HG03342 (cell line): ENCODE results near the gene CARD11.
"Not testable (repeated sequence)": the region's sequence is repeated elsewhere in the genome, so short reads cannot be mapped to it uniquely, and the experiment has no call there.

Experiments used
- ATAC-seq: cut with Tn5 transposase; IDR thresholded peaks from one replicate; pipeline ENCODE4 v1.9.1; 2021; ENCODE audit warnings: mild to moderate bottlenecking, moderate library complexity; ENCODE audit not compliant: unreplicated experiment

The CARD11 gene

DNA sequence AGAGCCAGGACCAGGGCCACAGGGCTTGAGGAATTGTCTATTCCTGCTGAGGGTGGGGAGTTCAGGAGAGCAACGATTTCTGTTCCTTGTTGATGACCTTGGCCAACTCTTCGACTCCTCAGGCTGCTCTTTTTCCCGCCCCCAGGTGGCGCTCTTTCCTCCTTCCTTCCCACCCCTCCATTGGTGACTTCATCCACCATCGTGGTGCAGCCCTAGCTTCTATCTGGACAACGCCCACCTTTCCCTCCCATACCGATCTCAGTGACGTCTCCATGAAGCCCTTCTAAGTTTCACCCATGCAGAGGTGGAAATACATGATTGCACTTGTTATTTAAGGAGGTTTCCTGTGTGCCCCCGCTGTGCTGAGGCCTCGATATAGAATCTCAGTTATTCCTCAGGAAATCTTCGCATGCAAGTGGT is 22.1 kb upstream of the CARD11 start:
- ATAC-seq: no peak

DNA sequence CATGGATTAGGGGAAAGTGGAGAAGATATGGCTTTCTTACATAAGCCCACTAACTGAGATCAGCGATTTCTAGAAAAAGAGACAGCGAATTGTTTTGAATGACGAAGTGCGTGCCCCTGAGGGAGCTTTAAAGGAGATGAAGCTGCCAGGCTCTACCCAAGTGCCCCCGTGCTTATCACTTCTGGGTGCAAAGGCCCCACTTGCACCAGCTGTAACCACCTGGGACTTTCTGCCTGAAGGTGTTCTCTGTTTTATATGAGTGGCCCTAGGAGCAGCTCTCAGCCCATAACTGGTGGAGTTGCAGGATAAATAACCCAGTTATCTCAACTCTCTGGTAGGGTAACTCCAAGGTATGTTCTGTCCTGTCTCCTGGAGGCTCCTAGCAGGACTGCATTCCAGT is 20.4 kb upstream of the CARD11 start:
- no peak for ATAC-seq

DNA sequence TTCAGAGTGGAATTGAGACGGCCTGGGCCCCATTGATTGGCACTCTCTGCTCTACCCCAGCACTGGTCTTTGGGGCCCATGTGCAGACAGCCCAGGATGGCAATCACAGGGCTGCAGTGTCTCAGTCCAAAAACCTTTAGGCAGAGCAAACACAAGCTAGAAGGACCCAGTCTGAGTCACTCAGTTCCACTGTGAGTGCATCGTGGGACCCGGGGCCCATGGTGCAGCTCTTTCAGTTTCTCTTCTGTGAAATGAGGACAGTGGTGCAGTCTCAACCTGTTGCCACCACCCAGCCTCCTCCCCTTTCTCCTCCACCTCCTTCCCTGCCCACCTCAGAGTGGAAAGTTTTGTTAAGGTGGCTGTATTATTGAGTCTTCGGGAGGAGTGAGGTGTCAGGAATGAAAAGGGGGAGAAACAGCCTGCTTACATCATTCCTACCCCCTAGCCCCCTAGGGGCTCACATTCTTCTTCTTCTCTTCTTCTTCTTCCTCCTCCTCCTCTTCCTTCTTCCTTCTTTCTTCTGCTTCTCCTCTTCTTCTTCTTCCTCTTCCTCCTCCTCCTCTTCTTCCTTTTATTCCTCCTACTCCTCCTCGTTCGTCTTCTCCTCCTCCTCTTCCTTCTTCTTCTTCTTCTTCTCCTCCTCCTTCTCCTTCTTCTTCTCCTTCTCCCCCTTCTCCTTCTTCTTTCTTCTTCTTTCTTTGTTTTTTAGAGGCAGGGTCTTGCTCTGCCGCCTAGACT is 19.5 kb upstream of the CARD11 start:
- ATAC-seq: peak; percentile 85

DNA sequence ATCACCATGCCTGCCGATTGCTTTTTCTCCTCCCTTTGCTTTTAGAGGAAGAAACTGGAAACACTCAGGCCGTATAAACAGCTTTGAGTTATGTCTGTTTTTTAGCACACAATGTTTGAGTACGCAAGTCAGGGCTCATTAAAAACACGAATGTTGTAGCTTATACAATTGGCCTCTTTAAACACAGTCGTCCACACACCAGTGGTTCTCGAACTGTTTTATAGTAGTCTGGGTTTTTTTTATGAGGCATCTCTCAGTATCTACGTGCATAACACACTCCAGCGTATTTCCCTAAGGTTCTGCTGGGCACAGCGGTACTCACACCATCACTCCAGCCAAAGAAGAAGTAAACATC is 13.4 kb upstream of the CARD11 start:
- no peak for ATAC-seq

DNA sequence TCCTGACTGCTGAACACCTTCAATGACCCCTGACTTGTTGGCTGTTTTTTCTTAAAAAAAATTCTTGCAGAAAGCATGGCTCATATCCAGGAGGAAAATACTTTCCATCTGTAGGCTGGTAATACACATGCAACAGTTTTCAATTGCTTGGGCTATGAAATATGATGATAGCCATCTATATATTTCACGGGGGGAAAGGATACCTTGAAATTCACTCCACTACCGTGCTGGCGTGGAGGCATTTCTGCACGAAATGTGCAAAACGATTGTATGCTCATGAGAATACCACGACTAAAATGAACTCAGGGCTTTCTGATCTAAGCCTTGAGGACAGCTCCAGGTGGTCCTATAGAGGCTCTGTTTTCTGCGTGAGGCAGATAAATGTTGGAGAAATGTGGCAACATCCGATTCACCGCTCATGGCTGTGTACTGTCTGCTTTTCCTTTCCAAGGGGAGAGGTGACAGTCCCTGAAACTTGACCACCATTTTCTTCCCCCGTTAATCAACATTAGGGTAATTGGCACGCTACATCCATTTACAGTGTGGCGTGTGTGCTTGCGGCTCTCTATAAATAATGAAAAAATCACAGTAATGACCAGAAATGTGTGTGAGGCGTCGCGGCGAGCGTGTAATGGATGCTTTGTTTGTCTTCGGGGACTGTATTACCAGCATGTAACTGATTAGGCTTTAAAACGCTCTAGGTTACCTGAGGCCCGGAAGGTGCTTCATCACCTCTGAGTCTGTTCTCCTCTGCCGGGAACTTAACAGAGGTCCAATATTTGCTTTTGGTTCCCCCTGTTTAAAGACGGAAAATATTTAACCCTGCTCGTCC is 12.8 kb upstream of the CARD11 start:
- ATAC-seq: no peak

DNA sequence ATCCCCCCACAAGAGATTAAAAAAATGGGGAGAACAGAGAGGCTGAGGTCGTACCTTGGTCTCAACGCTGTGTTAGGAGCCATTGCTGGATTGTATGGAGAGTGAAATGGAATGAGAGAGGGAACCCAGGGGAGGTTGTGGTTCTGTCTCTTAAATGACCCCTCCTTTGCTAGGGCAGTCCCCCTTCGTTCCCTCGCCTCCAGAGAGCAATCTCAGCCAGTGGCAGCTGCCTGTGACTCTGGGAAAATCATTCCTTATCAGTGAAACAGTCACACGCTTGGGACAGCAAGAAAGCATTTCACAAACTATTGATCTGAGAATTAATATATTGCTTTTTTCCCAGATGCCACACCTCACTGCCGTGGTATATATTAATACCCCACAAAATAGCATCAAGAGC is 12.0 kb upstream of the CARD11 start:
- ATAC-seq: no peak

DNA sequence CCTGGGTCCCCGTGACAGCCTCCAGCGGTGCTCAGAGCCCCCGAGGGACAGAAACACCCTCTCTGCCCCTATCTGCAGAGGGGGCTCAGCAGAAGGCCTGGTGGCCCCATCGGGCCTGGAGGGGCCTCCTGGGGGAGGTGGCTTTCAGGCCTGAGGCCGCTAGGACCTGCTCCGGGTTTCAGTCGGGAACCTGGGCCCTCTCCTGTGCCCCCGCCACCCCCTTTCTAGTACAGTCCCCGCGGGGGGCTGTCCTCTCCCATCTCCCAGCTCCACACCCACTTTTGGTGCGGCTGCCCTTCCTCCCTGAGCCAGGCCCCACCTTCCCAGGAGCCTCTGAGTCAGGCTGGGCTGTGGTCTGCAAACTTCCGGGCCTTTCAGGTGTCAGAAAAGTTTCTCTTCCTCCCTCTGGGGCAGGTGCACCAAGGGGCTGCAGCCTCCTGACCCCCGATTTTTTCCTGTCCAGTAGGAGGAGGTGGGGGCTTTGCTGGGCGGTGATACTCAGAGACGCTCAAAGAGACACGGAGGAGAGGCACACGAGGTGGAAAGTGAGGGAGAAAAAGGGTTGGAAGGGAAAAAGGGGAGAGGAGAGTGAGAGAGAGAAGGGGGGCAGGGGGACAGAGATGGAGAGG is 692 bp downstream of the CARD11 start:
- peak; percentile 73 for ATAC-seq

DNA sequence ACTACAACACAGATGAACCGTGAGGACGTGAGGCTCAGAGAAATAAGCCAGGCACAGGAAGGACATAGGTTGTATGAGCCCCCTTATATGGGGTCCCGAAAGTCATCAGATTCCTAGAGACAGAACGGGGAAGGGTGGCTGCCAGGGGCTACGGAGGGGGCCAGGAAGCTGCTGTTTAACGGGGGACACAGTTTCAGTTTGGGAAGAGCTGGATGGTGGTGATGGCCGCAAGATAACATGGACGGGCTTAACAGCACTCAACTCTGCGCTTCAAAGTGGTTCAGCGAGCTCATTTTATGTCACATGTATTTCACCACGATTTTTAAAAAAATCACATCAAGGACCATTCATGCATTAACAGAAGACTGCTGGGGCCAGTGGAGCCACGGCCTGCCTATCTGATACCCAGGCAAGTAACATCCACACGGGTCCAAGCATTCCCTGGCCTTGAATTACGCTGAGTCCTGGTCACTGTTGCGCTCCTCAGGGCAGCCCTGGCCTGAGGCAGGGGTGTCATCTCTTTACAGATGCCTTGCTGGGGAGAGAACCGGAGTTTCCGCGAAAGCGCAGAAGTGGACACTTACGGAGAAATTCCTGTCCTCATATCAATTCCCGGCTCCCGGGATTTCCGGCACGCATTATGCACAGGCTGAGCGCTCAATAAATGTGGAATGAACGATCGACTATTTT is 1.5 kb downstream of the CARD11 start:
- ATAC-seq: no peak

DNA sequence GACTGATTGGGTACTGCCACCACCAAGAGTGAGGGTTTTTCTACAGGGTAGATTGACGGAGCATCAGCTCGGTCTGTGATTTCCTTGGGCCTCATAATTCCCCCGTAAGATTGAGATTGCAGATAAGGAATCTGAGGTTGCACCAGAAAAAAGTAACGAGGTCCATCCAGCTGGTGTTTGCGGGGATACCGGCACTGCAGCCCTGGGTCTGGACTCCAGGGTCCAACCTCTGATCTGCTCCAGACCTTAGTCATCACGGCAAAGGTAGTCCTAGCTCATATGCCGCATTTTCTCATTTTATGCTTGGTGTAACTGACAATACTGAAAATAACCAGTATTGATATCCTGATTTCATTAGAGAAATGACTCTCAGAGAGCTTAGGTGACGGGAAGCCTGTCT is 3.9 kb downstream of the CARD11 start:
- ATAC-seq: no peak

DNA sequence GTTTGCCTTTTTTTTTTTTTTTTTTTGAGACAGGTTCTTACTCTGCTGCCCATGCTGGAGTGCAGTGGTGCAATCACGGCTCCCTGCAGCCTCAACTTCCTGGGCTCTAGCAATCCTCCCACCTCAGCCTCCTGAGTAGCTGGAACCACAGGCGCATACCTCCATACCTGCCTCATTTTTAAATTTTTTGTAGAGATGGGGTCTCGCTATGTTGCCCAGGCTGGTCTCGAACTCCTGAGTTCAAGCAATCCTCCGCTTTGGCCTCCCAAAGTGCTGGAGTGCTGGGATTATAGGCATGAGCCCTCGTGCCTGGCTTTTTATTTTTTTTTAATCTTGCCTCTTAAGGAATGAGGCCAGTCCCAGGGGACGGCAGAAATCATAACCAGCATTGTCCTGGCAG is 5.7 kb downstream of the CARD11 start:
- ATAC-seq: not testable (repeated sequence)

DNA sequence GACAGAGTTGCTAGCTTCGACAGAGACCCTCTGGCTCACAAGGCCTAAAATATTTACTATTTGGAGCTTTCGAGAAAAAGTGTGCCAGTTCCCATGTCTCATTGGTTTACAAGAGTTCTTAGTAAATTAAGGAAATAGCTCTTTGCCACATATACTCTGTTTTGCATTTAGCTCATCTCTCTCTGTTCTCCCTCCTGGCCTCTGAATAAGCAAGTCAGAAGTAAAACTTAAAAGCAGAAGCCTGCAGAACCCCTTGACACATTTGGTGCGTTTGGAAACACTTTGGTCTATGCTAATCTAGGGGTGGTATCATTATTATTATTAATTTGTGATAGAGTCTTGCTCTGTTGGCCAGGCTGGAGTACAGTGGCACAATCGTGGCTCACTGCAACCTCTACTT is 6.4 kb downstream of the CARD11 start:
- no peak for ATAC-seq

DNA sequence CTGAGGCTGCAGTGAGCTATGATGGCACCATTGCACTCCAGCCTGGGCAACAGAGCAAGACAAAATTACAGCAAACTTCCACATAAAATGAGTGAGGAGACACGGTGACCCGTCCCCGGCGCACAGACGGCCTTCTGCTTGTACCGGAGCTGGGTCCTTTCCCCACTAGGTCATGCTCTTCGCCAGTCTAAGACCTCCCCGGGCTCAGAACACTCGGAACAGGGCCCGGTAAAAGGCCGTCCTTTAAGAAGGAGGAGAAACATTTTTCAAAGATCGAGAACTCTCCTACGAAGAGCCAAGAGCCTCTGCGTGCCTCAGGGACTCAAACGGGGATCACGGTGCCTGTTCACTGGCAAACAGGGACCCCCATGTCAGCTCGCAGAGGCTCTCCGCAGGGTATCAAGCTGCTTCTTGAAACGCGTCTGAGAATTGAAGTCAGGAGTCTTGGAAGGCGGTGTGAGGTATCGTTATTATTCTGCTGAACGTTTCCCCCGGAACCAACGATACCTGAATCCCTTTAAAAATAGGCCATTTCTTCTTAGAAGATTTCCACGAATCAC is 9.0 kb downstream of the CARD11 start:
- no peak for ATAC-seq

DNA sequence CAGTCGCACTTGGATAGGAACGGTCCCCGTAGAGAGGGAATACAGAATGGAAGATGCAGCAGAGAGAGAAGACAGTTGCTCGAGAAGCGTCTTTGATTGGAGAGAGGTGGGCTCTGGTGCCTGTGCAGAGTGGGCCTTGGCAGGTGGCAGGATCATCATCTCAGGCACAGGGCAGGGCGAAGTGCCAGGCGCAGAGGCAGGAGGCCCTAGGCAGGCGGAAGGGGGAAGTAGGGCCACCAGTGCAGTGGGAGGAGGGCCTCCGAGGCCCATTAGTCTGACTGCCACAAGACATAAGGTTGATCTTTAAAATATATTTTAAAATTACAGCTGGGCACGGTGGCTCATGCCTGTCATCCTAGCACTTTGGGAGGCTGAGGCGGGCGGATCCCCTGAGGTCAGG is 10.1 kb downstream of the CARD11 start:
- ATAC-seq: no peak

DNA sequence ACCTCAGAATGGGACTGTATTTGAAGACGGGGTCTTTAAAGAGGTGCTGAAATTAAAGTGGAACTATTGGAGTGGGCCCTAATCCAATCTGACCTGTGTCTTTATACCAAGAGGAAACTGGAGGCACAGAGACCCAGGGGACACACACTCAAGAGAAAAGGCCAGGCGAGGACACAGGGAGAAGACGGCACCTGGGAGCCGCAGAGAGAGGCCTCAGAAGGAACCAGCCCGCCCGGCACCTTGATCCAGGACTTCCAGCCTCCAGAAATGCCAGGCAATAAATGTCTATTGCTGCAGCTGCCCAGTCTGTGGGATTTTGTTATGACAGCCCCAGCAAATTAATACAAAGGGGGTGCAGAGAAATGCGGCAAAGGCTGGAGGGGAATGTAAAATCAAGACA is 10.5 kb downstream of the CARD11 start:
- ATAC-seq: no peak

DNA sequence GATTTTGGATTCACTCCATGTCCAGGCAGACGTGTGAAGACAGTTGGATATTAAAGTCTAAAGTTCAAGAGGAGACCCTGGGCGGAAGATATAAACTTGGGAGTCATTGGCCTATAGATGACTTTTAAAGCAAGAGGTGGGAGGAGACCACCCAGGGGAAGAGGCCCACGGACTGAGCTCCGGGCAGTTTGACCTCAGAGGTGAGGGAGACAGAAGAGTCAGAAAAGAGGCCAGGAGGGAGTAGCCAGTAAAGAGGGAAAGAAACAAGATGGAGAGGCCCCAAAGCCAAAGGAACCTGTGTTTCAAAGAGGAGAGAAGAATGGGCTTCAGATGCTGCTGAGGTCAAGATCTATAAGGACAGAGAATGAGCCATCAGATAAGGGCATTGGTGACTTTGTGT is 11.4 kb downstream of the CARD11 start:
- no peak for ATAC-seq

DNA sequence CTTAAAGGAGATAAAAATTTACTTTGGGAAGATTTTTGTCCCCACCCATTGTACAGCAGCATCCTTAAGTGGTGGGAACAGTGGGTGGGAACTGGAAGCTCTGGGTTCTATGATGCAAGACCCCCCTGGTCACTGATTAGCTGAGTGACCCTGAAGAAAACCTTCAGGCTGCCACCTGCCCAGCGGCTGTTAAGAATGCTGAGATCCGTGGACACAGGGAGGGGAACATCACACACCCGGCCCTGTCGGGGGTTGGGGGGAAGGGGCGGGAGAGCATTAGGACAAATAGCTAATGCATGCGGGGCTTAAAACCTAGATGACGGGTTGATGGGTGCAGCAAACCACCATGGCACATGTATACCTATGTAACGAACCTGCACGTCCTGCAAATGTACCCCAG is 14.5 kb downstream of the CARD11 start:
- no peak for ATAC-seq

DNA sequence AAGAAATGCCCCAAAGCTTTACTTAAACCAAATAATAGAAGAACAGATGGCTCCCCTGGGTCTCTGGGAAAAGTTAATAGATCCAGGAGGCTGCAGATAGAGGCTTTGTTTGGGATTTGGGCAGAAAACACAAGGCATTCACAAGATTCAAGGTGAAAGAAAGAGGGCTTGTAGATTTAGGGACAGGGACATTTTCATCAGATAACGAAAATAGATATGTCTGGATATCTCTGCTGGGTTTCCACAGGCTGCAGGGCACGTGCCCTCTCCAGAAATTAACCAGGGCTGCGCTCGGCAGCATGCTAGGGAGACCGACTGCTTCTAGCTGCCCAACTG is 14.9 kb downstream of the CARD11 start:
- no peak for ATAC-seq

DNA sequence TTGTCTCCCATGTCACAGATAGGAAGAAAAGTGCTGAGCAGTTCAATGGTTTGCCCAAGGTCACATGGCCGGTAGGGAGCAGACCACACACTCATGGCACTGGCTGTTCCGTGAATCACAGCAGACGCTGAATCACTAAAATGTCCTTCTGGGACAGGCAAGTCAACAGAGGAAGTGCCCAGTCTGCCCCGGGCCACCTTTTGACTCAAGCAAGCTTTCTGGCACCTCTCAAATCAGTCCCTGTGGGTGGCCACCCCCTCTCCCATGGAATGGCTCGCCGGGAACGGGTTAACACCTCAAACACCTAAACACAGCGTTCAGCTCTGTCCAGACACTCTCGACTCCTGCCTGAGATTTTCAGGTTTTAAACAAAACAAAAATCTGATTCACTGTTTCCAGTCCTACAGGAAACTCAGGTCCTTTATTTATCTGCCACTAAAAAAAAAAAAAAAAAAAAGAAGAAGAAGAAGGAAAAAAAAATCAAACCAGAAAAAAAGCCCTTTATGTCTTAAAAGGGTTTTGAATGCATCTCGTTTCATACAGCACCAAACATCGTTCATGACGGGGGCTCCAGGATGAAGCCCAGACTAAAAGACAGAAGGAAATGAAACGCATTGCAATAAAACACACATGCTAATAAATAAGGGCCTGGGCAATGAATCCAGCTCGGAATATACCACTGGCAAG is 15.5 kb downstream of the CARD11 start:
- ATAC-seq: no peak

DNA sequence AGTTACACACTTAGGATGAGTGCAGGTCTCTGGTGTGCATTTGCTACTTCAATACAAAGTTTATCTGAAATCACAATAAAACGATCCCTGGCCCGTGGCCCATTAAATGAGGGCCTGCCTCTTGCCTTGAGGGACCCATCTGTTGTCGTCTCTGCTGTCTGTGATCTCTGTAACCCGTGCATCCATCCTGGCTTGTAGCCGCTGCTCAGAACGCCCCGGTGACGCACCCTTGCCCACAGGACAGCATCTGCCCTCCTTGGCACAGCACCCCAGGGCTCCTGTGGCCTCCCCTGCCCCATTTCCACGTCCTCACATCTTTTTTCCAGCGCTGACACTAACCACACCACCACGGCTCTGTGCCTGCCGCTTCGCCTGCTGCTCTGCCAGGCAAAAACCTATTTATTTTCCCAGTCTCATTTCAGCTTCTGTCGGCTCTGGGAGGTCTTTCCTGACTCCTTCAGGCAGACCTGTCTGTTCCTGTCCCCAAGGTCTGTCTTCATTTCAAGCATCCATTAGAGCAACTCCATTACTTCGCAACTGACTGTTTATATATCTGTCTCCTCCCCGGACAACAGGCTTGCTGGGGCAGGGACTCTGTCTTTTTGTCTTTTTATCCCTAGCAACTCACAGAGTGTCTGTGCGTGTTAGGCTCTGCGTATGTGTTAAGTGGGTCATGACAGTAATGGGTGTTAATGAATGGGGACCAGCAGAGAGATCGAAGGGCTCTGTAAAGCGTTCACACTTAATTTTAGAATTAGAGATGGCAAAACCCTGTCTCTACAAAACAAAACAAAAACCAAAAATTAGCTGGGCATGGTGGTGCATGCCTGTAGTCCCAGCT is 16.4 kb downstream of the CARD11 start:
- no peak for ATAC-seq

DNA sequence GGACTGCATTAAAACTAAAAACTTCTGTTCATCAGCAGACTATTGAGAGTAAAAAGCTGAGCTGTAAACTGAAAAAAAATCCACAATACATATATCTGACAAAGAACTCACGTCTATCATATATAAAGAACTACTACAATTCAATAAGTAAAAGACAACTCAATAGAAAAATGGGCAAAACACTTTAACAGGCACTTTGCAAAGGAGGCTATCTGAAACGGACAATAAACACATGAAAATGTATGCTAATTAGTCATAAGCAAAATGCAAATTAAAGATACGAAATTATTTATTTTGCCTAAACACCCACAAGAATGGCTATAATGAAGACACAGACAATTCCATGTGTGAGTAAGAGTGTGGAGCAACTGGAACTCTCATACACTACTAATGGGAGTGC is 18.1 kb downstream of the CARD11 start:
- ATAC-seq: no peak
